HCT116 (cell line): Measurements from ENCODE around the gene GNA12.

Source experiments
- ATF3 ChIP-seq: IDR thresholded peaks from 2 replicates; pipeline ENCODE4 v1.6.1; 2012
- CBX3 ChIP-seq: IDR thresholded peaks from 2 replicates; pipeline ENCODE4 v1.6.1; 2012; ENCODE audit warnings: low read depth
- CTCF ChIP-seq, 3 experiments: fragments of 200-600 bp in 1 of 3; sonication (generic) in 1 of 3; IDR thresholded peaks in 2 of 3; conservative IDR thresholded peaks in 1 of 3; 2 replicates each; pipeline ENCODE4 v1.5.1; 2012 to 2017; ENCODE audit warnings: low read depth in 2 of 3, low read length in 2 of 3, antibody characterized with exemption in 1 of 3, borderline replicate concordance in 1 of 3, control low read depth in 1 of 3, mild to moderate bottlenecking in 1 of 3, mixed read lengths in 1 of 3, mixed run types in 1 of 3, moderate library complexity in 1 of 3; ENCODE audit not compliant: insufficient read depth in 1 of 3
- EGR1 ChIP-seq: IDR thresholded peaks from 2 replicates; pipeline ENCODE4 v1.6.1; 2012; ENCODE audit warnings: low read depth
- EZH2 ChIP-seq: fragments of 200-600 bp; sonication (generic); IDR thresholded peaks from 2 replicates; pipeline ENCODE4 v1.6.1; 2017; ENCODE audit warnings: antibody characterized with exemption, mixed run types
- EZH2phosphoT487 ChIP-seq: fragments of 200-600 bp; IDR thresholded peaks from 2 replicates; pipeline ENCODE4 v1.6.1; 2018; ENCODE audit warnings: antibody characterized with exemption, borderline replicate concordance
- MAX ChIP-seq: IDR thresholded peaks from 2 replicates; pipeline ENCODE4 v1.6.1; 2012
- POLR2A ChIP-seq: IDR thresholded peaks from 2 replicates; pipeline ENCODE4 v1.7.0; 2011; ENCODE audit warnings: borderline replicate concordance; ENCODE audit not compliant: insufficient read depth, insufficient read length; ENCODE audit errors: extremely low read depth
- POLR2AphosphoS5 ChIP-seq: IDR thresholded peaks from 2 replicates; pipeline ENCODE4 v1.6.1; 2011; ENCODE audit warnings: mild to moderate bottlenecking, low read depth, low read length, moderate library complexity
- RAD21 ChIP-seq: IDR thresholded peaks from 2 replicates; pipeline ENCODE4 v1.6.1; 2012; ENCODE audit warnings: low read depth, mild to moderate bottlenecking
- REST ChIP-seq: IDR thresholded peaks from 2 replicates; pipeline ENCODE4 v1.6.1; 2012; ENCODE audit warnings: low read depth
- SP1 ChIP-seq: IDR thresholded peaks from 2 replicates; pipeline ENCODE4 v1.6.1; 2012; ENCODE audit warnings: low read depth
- YY1 ChIP-seq: IDR thresholded peaks from 2 replicates; pipeline ENCODE4 v1.6.1; 2011; ENCODE audit warnings: low read length, low read depth, moderate library complexity, mild to moderate bottlenecking; ENCODE audit not compliant: insufficient replicate concordance; ENCODE audit errors: extremely low read depth
- ZFX ChIP-seq: fragments of 450-650 bp; IDR thresholded peaks from 2 replicates; pipeline ENCODE4 v1.6.1; 2017

- TF ChIP-seq CTCF (IDR thresholded peaks at IDR 0.05 in 2 of 3, conservative IDR thresholded peaks at IDR 0.05 in 1 of 3; ENCODE audit: borderline replicate concordance in 1 of 3, insufficient read depth in 1 of 3, low read depth in 2 of 3, low read length in 2 of 3): peak; percentile 85 to 97 (median 92)
- TF ChIP-seq ZFX: no peak; the same call in 1 of the 2 replicates
- no peak; the same call in 1 of the 2 replicates for TF ChIP-seq POLR2AphosphoS5
- TF ChIP-seq POLR2A: no peak
- no peak for TF ChIP-seq MAX
- TF ChIP-seq EZH2: no peak
- TF ChIP-seq EZH2phosphoT487: no peak
- no peak for TF ChIP-seq CBX3
- TF ChIP-seq REST: no peak
- TF ChIP-seq EGR1: no peak
- no peak for TF ChIP-seq SP1
- peak; percentile 93 for TF ChIP-seq RAD21
- TF ChIP-seq ATF3: no peak
- TF ChIP-seq YY1: peak; percentile 45
Measured at GRCh38 chr7:2709553-2710285, 134.4 kb downstream of the GNA12 start.
